ENCODE results near the gene FAF1. TPM values are rescaled to one million over a fixed set of nuclear protein-coding genes. Genes with fewer than 3 reads are reported as not detected.

The FAF1 gene
- total and polyA plus RNA-seq, 9 of the 15 experiments (the other 6 are each of a cell fraction or from before 2014, with no cell fraction given) = 48.7 to 225 (median 118) TPM

- 71% methylated on average over 1 of the region's 1 CpG for WGBS (ENCODE audit: insufficient coverage, low coverage, missing lambda C conversion rate)
- no peak for DNase-seq (ENCODE audit: extremely low read depth in 1 of 4, low spot score in 3 of 4)
- ATAC-seq = no peak
- peaks cover 3% of the 10 kb centered on the region; the same call in 1 of the 3 replicates for H3K36me3 ChIP-seq (ENCODE audit: control insufficient read depth, insufficient read depth, low read length)
- intact Hi-C loops (cut with micrococcal nuclease) (no loop called here), in situ Hi-C loops (cut with MboI) (no loop called here)
- ChIA-PET POLR2A (interaction anchor here (0.7 kb wide), 1 partner anchor 407 kb away, joined by 3 read pairs; no protein-coding TSS in a partner anchor), CTCF (ENCODE audit: low intra/inter-chr PET ratio) (no interaction called here)
- no peaks in the 10 kb centered on the region for H3K4me1 ChIP-seq (replicated peaks in 1 of 2; ENCODE audit: control insufficient read depth in 2 of 2, insufficient read depth in 2 of 2, low read length in 2 of 2)
- no peak overlapping the region for H3K9ac ChIP-seq (ENCODE audit: insufficient read depth in 1 of 2, low read depth in 2 of 2, low read length in 2 of 2)
- H3K27me3 ChIP-seq (ENCODE audit: control insufficient read depth in 2 of 2, insufficient read depth in 2 of 2, low read length in 2 of 2) = no peaks in the 10 kb centered on the region
- no peaks in the 10 kb centered on the region for H3K9me3 ChIP-seq (replicated peaks; ENCODE audit: control insufficient read depth, insufficient read depth, low read depth, low read length)
- H3K9me1 ChIP-seq (ENCODE audit: control insufficient read depth, insufficient read depth, low read length) = no peaks in the 10 kb centered on the region
- H2AFZ ChIP-seq (ENCODE audit: low read depth, low read length) = no peak overlapping the region
- no peaks in the 10 kb centered on the region for H4K20me1 ChIP-seq (replicated peaks; ENCODE audit: control insufficient read depth, insufficient read depth, low read length)
- no peak for FAIRE-seq
- 0 out of 3 replicates have a peak, but pooled peaks cover 7% of the 10 kb centered on the region for H3K79me2 ChIP-seq (ENCODE audit: control insufficient read depth, insufficient read depth, low read length)
- no peak overlapping the region for H3K4me3 ChIP-seq
- no peak overlapping the region for H3K27ac ChIP-seq (ENCODE audit: extremely low read depth, low read depth, low read length)
- no TSS peak for BruUV-seq (replicated peaks)
- H3K4me2 ChIP-seq (ENCODE audit: insufficient read depth, low read length) = no peak overlapping the region
- TF ChIP-seq HDGF (IDR thresholded peaks at IDR 0.05) (no peak), CBX1 (IDR thresholded peaks at IDR 0.05; ENCODE audit: low read depth) (no peak), ZBTB17 (CRISPR knock-in tag; IDR thresholded peaks at IDR 0.05) (no peak), HMBOX1 (IDR thresholded peaks at IDR 0.05) (no peak), BRF2 (IDR thresholded peaks at IDR 0.05; ENCODE audit: borderline replicate concordance, insufficient read depth, insufficient read length) (no peak), MAFF (IDR thresholded peaks at IDR 0.05; ENCODE audit: low read length) (no peak), E2F6 (IDR thresholded peaks at IDR 0.05; ENCODE audit: borderline replicate concordance in 1 of 2, extremely low read depth in 1 of 2, insufficient read depth in 1 of 2, insufficient read length in 1 of 2, low read depth in 1 of 2, low read length in 1 of 2, poor library complexity in 1 of 2, severe bottlenecking in 1 of 2) (no peak), PKNOX1 (IDR thresholded peaks at IDR 0.05) (no peak), PHF8 (IDR thresholded peaks at IDR 0.05; ENCODE audit: borderline replicate concordance, low read length) (no peak), CREB5 (CRISPR knock-in tag; IDR thresholded peaks at IDR 0.05) (no peak), TCF3 (CRISPR knock-in tag; IDR thresholded peaks at IDR 0.05) (no peak), ZNF253 (CRISPR knock-in tag; conservative IDR thresholded peaks at IDR 0.05) (no peak), FOXJ2 (tag; IDR thresholded peaks at IDR 0.05) (no peak), DIDO1 (tag; IDR thresholded peaks at IDR 0.05; ENCODE audit: low read depth) (no peak), HINFP (tag; conservative IDR thresholded peaks at IDR 0.05; ENCODE audit: low read depth) (no peak)
Observed at GRCh38 chr1:50701706-50702317, 258.3 kb downstream of the FAF1 start.

Measured in K562 (cell line).